ENCODE results near the gene C20orf202. TPM values are rescaled to one million over a fixed set of nuclear protein-coding genes. Genes with fewer than 3 reads are reported as not detected.

The C20orf202 gene
- total and polyA plus RNA-seq, 9 of the 15 experiments (the other 6 are each of a cell fraction or from before 2014, with no cell fraction given): 0.03 to 0.24 (median 0.15) TPM; not detected in 4

DNA sequence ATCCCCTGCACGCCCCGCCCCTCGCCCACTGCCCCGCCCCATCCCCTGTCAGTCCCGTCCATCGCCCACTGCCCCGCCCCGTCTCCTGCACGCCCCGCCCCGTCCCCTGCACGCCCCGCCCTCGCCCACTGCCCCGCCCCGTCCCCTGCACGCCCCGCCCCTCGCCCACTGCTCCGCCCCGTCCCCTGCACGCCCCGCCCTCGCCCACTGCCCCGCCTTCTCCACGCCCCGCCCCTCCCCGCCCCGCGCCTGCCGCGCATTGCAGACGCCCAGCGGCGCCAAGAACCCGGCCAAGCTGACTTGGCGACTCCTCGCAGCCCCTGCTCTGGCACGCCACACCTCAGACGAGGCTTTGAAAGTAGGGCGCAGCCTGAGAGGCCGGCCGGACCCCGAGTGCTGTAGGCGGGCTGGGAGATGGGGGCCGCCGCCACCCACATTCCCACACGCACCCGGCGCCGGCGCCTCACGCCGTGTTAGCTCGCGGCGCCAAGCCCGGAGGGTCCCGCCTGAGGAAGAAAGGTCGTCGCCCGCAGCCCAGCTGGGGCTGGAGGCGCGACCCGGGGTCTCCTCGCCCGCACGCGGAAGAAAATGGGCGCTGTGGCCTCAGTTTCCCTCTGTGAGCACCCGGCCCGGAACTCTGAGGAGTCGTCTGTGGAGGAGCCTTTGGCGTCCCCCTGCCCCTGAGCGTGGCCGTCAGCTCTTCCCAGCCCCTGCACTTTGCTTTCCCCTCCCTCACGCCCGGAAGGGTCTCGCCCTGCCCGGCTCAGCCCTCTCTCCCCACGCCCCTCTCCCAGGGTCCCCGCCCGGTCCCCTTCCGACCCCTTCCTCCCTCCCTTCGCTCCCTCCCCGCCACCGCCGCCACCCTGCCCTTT, 22.8 kb downstream of the C20orf202 start, which contains the start of gene RAD21L1 (continued):
- TF ChIP-seq, protein P1, sequence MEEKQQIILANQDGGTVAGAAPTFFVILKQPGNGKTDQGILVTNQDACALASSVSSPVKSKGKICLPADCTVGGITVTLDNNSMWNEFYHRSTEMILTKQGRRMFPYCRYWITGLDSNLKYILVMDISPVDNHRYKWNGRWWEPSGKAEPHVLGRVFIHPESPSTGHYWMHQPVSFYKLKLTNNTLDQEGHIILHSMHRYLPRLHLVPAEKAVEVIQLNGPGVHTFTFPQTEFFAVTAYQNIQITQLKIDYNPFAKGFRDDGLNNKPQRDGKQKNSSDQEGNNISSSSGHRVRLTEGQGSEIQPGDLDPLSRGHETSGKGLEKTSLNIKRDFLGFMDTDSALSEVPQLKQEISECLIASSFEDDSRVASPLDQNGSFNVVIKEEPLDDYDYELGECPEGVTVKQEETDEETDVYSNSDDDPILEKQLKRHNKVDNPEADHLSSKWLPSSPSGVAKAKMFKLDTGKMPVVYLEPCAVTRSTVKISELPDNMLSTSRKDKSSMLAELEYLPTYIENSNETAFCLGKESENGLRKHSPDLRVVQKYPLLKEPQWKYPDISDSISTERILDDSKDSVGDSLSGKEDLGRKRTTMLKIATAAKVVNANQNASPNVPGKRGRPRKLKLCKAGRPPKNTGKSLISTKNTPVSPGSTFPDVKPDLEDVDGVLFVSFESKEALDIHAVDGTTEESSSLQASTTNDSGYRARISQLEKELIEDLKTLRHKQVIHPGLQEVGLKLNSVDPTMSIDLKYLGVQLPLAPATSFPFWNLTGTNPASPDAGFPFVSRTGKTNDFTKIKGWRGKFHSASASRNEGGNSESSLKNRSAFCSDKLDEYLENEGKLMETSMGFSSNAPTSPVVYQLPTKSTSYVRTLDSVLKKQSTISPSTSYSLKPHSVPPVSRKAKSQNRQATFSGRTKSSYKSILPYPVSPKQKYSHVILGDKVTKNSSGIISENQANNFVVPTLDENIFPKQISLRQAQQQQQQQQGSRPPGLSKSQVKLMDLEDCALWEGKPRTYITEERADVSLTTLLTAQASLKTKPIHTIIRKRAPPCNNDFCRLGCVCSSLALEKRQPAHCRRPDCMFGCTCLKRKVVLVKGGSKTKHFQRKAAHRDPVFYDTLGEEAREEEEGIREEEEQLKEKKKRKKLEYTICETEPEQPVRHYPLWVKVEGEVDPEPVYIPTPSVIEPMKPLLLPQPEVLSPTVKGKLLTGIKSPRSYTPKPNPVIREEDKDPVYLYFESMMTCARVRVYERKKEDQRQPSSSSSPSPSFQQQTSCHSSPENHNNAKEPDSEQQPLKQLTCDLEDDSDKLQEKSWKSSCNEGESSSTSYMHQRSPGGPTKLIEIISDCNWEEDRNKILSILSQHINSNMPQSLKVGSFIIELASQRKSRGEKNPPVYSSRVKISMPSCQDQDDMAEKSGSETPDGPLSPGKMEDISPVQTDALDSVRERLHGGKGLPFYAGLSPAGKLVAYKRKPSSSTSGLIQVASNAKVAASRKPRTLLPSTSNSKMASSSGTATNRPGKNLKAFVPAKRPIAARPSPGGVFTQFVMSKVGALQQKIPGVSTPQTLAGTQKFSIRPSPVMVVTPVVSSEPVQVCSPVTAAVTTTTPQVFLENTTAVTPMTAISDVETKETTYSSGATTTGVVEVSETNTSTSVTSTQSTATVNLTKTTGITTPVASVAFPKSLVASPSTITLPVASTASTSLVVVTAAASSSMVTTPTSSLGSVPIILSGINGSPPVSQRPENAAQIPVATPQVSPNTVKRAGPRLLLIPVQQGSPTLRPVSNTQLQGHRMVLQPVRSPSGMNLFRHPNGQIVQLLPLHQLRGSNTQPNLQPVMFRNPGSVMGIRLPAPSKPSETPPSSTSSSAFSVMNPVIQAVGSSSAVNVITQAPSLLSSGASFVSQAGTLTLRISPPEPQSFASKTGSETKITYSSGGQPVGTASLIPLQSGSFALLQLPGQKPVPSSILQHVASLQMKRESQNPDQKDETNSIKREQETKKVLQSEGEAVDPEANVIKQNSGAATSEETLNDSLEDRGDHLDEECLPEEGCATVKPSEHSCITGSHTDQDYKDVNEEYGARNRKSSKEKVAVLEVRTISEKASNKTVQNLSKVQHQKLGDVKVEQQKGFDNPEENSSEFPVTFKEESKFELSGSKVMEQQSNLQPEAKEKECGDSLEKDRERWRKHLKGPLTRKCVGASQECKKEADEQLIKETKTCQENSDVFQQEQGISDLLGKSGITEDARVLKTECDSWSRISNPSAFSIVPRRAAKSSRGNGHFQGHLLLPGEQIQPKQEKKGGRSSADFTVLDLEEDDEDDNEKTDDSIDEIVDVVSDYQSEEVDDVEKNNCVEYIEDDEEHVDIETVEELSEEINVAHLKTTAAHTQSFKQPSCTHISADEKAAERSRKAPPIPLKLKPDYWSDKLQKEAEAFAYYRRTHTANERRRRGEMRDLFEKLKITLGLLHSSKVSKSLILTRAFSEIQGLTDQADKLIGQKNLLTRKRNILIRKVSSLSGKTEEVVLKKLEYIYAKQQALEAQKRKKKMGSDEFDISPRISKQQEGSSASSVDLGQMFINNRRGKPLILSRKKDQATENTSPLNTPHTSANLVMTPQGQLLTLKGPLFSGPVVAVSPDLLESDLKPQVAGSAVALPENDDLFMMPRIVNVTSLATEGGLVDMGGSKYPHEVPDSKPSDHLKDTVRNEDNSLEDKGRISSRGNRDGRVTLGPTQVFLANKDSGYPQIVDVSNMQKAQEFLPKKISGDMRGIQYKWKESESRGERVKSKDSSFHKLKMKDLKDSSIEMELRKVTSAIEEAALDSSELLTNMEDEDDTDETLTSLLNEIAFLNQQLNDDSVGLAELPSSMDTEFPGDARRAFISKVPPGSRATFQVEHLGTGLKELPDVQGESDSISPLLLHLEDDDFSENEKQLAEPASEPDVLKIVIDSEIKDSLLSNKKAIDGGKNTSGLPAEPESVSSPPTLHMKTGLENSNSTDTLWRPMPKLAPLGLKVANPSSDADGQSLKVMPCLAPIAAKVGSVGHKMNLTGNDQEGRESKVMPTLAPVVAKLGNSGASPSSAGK (IDR thresholded peaks at IDR 0.05): peak; percentile 37; the same call in 1 of the 2 replicates
- TF ChIP-seq, protein P2, sequence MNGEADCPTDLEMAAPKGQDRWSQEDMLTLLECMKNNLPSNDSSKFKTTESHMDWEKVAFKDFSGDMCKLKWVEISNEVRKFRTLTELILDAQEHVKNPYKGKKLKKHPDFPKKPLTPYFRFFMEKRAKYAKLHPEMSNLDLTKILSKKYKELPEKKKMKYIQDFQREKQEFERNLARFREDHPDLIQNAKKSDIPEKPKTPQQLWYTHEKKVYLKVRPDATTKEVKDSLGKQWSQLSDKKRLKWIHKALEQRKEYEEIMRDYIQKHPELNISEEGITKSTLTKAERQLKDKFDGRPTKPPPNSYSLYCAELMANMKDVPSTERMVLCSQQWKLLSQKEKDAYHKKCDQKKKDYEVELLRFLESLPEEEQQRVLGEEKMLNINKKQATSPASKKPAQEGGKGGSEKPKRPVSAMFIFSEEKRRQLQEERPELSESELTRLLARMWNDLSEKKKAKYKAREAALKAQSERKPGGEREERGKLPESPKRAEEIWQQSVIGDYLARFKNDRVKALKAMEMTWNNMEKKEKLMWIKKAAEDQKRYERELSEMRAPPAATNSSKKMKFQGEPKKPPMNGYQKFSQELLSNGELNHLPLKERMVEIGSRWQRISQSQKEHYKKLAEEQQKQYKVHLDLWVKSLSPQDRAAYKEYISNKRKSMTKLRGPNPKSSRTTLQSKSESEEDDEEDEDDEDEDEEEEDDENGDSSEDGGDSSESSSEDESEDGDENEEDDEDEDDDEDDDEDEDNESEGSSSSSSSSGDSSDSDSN (IDR thresholded peaks at IDR 0.05; ENCODE audit: borderline replicate concordance in 1 of 2, low read depth in 2 of 2, low read length in 2 of 2): no peak
- TF ChIP-seq VEZF1 (CRISPR knock-in tag; IDR thresholded peaks at IDR 0.05) (peak; percentile 69; the same call in 1 of the 2 replicates), TFAP4 (CRISPR knock-in tag; IDR thresholded peaks at IDR 0.05; ENCODE audit: borderline replicate concordance) (peak; percentile 23; the same call in 1 of the 2 replicates), EP400 (IDR thresholded peaks at IDR 0.05) (no peak)
- TF ChIP-seq, protein P3, sequence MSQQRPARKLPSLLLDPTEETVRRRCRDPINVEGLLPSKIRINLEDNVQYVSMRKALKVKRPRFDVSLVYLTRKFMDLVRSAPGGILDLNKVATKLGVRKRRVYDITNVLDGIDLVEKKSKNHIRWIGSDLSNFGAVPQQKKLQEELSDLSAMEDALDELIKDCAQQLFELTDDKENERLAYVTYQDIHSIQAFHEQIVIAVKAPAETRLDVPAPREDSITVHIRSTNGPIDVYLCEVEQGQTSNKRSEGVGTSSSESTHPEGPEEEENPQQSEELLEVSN (IDR thresholded peaks at IDR 0.05; ENCODE audit: borderline replicate concordance in 1 of 2, extremely low read depth in 1 of 2, insufficient read depth in 1 of 2, insufficient read length in 1 of 2, low read depth in 1 of 2, low read length in 1 of 2, poor library complexity in 1 of 2, severe bottlenecking in 1 of 2): peak in 1 of 2 experiments; percentile 51
